Activated naive CD4-positive, alpha-beta T cell (primary cell): ENCODE measurements around the gene MARCKS.

Experiments
- DNase-seq, 4 experiments: peaks; one replicate each; lab custom pipeline; 2025; lab: John Stamatoyannopoulos, UW

MARCKS gene

DNA sequence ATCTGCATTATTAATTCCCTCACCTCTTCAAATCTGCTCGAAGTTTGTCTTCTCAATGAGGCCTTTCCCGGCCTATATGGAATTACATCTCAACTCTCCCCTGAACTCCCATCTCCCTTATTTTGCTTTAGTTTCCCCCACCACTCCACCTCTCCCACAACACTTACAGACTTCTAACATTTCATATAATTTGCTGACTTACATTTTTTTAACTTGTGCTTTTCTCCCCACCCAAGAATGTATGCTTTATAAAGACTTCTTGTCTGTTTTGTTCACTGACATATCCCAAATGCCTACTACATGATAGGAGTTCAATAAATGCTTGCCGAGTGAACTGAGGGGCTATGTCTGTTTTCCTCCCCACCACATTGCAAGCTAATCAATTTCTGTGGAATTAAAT lies 3.9 kb upstream of the MARCKS start:
- no peak for DNase-seq

DNA sequence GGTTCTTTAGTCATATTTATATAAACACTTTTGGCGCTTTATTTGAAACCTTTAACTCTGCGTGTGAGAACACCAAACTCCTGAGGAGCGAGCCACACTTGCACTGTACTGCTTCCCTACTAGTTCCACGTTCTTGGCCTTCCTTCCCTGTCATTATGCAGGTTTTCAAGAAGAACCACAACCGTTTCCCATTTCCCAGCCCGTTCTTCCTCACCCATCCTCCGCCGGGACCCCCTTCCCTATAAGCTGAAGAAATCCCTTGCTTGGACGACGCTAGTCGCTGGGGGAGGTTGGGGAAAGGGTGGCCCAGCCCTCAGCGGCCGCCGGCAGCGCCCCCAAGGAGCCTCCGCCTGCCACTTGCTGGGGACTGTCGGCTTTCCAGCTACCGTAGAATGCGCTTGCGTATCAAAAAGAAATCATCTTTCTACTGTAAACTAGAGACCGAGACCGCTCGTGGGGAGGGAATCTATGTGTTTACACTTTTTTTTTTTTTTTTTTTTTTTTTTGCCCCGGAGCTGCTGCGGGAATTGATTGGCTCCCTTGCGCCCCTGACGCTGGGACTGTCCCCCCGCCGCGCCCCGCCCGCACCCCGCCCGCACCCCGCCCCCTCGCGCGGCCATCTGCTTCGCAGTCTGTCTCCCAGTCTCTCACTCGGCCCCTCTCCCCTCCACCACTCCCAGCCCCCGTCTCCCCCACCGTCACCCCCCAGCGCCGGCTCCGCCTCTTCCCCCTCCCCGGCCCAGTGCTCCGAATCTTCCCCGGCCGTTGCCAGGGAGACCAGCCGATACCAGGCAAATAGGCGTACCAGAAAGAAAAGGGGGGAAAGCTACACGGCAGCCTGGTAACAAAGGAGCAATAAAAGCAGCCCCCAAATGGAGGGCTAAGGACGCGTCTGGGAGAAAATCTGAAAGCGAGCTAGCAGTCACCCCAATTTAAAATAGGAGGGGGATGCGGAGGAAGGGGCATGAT lies 2.3 kb upstream of the MARCKS start:
- DNase-seq: no peak

DNA sequence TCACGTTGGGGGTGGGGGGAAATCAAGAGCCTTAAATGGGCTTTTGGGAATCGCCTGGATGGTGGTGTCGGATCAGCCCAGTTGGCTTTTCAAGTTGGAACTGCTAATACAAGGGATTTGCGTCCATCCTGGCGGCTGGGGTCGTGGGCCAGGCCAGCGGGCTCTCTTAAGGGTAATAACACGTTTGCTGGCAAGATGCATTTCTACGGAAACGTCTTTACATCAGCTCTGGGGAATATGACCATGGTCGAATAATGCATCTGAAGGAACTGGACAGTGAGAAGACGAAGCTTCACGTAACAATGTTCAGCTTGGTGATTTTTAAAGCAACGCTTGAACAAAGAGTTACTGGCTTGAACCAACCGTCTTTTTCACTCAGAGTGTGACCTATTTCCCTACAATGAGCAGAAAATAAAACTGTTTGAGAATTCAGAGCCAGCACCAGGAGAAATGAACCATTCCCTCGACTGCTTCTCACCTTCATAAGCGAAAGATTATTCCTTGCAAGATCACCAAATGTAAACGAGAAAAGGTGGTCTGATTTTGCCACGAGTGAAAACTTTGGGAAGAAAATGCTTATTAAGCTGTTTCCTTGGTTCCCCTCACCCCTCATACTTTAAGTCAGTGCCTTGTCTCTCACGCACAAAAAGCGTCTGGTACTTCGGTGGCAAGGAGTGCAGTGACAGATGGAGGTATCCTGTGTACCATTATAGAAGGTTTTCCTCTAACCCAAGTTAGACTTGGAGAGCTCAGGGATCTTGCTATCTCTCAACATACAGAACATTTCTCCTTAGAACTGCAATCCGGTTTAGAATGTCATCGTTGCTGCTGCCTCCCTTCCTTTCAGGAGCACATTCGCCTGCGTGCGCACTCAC lies 1.4 kb upstream of the MARCKS start:
- DNase-seq: no peak

DNA sequence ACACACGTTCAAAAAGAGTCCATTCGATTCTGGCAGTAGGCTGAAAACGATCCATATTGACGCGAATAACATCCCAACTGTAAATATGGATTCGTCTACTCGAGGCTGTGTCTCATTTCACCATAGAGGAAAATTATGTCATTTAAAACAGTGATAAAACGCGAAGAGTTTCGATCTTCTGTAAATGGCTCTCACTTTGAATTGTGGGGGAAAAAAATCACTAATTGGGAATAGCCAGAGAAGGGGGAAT lies 845 bp upstream of the MARCKS start:
- no peak for DNase-seq

DNA sequence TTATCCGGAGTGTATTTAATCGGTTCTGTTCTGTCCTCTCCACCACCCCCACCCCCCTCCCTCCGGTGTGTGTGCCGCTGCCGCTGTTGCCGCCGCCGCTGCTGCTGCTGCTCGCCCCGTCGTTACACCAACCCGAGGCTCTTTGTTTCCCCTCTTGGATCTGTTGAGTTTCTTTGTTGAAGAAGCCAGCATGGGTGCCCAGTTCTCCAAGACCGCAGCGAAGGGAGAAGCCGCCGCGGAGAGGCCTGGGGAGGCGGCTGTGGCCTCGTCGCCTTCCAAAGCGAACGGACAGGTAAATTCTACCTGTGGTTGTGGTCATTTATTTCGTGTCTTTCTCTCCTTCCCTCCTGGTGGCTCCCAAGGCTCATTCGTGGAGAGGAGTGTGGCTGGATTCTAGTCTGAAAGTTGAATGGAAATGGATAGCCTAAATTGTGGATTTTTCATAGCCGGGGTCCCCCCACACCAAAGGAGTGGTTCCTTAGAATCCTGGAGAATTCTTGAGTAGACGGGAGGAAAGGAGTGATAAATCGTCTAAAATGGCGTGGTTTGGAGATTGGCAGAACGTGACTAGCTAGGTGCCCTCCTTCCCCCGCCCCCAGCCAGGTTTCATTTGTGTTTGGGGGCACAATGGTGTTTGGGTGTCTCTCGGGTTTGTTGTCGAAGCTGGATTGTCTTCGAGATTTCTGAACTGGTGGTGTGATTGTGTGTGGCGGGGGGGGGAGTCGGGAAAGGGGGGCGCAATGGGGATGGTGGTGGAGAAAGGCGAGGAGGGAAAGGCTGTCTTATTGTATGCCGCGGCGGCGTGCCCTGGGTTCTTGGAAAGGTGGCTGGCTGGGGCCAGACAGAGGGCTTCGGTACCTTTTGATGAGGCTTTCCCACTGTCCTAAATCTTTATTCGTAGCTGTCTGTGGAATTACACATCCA lies 673 bp downstream of the MARCKS start:
- DNase-seq: no peak

DNA sequence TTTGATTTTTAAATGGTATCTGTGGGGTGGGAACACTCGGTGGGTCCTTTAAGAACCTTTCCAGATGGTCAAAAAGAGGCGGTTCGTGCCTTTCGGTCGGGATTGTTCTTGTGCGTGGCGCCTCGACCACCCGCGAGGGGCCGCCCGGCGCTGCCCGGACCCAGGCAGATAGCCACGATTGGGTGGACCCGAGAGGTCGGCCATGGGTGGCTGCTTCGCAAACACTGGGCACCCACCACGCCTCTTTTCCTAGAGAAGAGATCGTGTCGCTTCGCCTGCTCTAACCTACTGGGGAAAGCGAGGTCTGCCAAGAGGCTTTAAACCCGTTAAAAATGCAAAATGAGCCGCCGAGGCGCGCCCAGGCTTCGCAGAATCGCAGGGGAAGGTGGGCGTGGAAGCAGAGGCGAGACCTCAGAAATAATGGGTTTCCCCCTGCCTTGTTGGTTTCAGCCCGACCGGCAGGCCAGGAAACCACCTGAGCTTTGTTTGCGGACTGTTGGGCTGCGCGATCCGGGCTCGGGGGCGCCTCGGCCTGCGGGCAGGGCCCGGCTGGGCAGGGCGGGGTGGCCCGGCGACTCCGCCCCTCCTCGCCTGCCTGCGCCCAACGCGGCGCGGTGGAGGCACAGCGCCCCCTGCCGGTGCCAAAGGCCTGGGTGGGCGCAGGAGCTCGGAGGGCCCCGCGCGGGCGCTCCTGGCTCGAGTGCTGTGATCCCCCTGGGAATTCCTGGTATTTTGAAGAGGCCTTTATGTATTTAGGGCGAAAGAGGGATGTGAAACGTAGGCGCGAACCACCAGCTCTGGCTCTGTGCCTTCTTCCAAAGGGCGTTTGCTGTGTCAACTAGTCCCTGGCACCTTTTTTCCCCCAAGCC lies 1.6 kb downstream of the MARCKS start:
- DNase-seq: peak; percentile 18 to 57 (median 42)

DNA sequence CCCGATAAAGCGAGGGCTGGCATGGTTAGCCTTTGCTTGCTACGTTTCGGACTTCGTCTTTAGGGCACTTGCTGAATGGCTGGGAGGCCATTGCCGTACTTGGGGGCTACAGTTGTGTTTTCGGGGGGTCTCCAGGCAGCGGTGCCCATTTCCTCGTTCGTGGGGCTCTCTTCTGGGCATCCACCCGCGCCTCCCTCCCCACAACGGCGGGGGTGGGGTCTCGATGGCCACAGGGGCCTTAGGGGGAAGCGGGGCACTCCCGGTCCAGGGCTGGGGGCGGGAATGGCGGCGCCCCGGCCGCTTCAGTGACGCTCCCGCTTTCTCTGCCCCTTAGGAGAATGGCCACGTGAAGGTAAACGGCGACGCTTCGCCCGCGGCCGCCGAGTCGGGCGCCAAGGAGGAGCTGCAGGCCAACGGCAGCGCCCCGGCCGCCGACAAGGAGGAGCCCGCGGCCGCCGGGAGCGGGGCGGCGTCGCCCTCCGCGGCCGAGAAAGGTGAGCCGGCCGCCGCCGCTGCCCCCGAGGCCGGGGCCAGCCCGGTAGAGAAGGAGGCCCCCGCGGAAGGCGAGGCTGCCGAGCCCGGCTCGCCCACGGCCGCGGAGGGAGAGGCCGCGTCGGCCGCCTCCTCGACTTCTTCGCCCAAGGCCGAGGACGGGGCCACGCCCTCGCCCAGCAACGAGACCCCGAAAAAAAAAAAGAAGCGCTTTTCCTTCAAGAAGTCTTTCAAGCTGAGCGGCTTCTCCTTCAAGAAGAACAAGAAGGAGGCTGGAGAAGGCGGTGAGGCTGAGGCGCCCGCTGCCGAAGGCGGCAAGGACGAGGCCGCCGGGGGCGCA lies 2.4 kb downstream of the MARCKS start:
- no peak for DNase-seq

DNA sequence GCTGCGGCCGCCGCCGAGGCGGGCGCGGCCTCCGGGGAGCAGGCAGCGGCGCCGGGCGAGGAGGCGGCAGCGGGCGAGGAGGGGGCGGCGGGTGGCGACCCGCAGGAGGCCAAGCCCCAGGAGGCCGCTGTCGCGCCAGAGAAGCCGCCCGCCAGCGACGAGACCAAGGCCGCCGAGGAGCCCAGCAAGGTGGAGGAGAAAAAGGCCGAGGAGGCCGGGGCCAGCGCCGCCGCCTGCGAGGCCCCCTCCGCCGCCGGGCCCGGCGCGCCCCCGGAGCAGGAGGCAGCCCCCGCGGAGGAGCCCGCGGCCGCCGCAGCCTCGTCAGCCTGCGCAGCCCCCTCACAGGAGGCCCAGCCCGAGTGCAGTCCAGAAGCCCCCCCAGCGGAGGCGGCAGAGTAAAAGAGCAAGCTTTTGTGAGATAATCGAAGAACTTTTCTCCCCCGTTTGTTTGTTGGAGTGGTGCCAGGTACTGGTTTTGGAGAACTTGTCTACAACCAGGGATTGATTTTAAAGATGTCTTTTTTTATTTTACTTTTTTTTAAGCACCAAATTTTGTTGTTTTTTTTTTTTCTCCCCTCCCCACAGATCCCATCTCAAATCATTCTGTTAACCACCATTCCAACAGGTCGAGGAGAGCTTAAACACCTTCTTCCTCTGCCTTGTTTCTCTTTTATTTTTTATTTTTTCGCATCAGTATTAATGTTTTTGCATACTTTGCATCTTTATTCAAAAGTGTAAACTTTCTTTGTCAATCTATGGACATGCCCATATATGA lies 3.2 kb downstream of the MARCKS start:
- no peak for DNase-seq

DNA sequence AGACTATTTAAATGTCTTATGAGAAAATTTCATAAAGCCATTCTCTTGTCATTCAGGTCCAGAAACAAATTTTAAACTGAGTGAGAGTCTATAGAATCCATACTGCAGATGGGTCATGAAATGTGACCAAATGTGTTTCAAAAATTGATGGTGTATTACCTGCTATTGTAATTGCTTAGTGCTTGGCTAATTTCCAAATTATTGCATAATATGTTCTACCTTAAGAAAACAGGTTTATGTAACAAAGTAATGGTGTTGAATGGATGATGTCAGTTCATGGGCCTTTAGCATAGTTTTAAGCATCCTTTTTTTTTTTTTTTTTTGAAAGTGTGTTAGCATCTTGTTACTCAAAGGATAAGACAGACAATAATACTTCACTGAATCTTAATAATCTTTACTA lies 5.0 kb downstream of the MARCKS start:
- no peak for DNase-seq

DNA sequence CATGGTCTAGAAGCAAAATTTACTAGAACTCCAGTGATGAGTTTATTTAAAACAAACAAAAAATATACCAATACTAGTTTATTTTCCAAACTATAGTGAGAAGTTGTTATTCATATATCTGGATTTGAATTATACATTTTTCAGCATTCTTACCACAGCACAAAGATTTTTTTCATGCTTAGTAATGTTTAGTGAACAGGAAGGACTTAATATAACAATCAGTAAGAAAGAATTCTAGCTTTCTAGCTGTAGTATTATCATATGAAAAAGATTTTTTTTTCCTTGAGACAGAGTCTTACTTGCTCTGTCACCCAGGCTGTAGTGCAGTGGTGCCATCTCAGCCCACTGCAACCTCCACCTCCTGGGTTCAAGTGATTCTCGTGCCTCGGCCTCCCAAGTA lies 13.8 kb downstream of the MARCKS start:
- DNase-seq: no peak

DNA sequence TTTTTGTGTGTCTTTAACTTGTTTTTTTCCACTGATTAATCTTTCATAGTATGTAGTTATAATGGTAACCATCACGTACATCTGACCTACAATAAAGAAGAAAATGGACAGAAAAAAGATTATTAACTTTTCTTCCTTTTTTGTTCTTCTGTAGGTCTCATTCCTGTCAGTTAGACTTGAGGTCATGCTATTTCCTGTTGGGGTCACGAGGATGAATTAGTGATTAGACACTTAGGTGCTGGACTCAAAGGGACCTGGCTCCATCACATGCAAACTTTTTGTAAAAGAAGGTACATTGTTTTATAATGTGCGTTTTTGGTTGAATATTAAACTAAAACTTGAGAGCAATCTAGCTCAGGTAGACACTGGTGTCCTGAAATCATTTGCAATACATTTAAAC lies 14.8 kb downstream of the MARCKS start:
- no peak for DNase-seq

DNA sequence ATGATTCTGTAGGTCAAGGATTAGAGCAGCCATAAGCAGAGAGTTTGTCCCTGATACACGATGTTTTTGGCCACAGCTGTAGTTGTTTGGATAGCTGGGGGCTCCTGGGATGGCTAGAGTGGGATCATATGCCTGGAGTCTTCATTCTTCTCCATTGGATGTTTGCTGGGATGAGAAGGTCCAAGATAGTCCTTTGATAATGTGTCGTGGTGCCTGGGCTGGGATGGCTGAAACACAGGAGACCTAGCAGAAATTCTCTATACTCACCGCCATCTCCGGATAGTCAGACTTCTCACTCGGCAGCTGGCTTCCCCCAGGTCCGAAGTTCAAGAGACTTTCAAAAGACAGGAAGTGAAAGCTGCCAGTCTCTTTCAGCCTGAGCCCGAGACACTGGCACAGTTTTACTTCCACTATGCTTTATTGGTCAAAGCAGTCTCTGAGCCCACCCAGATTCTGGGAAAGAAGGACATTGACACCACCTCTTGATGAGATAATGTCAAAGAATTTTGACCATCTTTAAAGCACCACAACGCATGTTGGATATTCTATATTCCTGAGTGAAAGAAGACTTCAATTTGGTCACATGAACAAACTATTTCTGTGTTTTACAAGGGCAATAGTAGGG lies 16.0 kb downstream of the MARCKS start:
- DNase-seq: no peak

DNA sequence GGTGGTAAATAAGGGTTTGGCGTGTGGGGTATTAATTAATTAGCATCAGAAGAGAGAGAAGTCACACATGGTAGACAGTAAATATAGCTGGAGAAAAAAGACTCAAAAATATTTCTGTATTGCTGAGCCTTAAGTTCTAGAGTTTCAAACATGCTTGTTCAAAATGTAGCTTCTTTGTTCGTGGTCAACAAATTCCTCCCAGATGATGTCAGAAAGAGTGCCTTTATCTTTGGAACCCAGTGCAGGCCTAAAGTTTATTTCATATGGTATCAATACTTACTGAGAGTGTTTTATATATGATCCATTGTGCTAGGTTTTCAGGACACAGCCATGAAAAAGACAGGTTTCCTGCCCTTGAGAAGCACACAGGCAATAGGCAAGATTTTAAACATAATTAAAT lies 18.3 kb downstream of the MARCKS start:
- no peak for DNase-seq

DNA sequence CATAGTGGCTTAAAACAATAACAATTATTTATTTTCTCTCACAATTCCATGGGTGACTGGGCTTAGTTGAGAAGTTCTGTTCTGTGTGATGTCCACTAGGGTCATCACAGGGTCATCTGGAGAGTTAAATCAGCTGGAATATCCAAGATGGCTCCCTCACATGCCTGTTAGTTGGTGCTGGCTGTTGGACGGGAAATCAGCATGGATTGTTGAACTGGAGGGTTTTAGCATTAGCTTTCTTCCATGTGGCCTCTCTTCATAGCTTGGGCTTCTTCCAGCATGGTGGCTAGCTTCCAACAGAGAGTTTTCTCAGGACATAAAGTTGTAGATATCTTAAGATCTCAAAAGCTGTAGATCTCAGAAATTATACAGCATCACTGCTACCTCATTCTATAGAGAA lies 19.6 kb downstream of the MARCKS start:
- DNase-seq: no peak

DNA sequence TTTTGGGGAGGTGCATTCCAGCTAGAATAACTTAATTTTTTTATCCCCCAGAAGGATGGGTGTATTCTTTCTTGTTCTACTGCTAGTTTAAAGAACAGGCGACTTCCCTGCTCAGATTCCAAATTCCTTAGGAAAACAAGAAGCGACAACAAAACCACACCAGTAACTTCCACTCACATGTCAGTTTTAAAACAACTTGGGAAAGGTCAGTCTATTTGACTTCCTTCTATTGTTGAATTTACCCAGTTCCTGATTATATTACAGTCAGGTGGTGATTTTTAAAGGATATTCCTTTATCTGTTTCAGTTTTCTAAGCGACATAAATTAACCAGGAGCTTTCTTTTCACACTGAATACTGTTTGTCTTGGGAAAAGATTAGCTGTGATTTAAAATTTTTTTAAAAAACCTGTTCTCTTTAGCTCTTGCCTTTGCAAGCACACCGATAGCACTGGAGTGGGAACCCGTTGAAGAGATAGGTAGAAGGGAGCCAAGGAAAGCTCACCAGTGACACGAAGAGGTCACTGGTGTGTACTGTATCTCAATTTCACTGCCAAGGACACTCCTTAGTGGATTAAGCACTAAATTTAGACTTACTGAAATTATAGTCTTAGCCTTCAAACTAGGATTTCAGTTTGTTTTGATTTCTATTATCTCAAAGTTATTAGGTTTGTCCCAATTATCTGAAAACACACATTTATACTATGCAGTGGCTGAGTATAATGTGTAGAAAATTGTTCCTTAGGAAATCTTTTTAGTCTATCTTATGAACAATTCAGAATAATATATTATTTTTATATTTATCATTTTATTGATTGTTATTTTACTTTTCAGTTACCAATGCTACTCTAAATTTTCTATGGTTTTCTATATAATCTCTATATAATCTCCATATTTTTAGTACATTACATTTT lies 22.3 kb downstream of the MARCKS start:
- DNase-seq: no peak

DNA sequence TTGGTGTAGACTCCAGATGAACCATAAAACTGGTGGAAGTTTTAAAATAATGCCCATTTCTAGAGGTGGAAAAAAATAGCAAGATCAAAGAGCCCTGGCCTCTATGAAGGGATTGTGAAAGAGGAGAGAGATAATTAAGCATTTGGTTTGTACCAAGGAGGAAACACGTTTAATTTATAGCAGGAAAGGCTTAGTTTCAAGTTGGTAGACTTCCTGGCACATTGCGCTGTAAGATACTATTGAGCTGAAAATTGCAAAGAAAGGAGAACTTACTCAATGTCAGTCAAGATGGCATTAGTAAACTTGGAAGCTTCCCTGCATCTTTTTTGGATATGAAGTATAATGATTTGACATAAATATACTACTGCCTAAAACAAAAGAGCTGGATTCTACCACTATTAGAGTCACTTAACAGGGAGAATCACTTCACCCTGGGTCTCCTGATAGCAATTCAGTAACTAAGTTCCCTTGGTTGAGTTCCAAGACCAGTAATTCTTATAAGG lies 24.4 kb downstream of the MARCKS start:
- DNase-seq: no peak

DNA sequence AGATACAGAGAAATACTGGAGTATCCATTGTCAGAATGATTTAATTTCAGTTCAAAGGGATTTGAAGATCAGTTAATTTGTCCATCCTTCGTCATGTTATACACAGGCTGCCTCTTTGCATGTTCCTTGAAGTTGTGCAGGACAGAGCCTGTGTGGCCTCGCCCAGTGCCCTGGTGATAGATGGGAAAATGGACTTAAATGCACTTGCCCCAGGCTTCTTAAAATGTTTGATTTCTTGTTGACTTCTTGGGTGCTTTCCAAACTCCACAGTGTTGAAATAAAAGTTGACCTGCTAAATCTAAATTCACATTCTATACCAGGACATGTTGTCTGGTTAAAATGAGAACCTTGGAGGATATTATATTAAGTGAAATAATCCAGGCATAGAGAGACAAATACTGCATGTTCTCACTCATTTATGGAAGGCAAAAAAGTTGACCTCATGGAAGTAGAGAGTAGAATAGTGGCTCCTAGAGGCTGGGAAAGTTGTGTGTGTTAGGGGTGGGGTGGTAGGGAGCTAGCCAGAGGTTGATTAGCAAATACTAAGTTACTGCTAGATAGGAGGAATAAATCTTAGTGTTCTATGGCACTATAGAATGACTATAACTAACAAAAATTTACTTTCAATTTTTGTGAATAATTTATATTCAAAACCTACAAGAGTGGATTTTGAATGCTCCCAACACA lies 25.3 kb downstream of the MARCKS start:
- DNase-seq: no peak
